Measurements from ENCODE around the gene ARL13B.
"Not testable (repeated sequence)": the region's sequence is repeated elsewhere in the genome, so short reads cannot be mapped to it uniquely, and the experiment has no call there.

Gene ARL13B

GRCh38 chr3:93991631-93992030, 11.7 kb downstream of the ARL13B start:
- no peak overlapping the region for H3K27ac ChIP-seq
- H3K4me3 ChIP-seq, result no peak overlapping the region

GRCh38 chr3:93992207-93992606, 12.3 kb downstream of the ARL13B start:
- Histone ChIP-seq H3K4me3 (no peak overlapping the region), H3K27ac (no peak overlapping the region)

DNA sequence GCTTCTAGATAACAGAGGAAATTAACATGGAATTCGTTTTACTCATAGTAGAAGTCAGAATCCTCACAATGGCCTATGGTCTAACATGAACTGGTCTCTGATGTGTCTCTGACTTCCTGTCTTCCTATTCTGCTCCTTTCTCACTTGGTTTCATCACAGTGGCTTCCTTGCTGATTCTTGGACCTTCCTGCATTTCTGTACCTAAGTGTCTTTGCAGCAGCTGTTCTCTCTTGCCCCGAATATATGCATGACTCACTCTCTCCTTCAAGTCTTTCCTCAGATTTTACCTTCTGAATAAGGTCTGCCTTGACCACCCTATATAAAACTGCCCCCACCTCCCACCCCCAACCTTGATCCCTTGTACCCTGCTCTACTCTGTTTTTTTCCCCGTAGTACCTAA, 14.1 kb downstream of the ARL13B start:
- no peak overlapping the region for H3K4me3 ChIP-seq
- H3K27ac ChIP-seq, result no peak overlapping the region

GRCh38 chr3:94001191-94001590, 21.2 kb downstream of the ARL13B start:
- no peak overlapping the region for H3K4me3 ChIP-seq
- H3K27ac ChIP-seq, result no peak overlapping the region

- Histone ChIP-seq H3K4me3 (no peak overlapping the region), H3K27ac (no peak overlapping the region)
Observed at GRCh38 chr3:94001827-94002495, 22.0 kb downstream of the ARL13B start.

DNA sequence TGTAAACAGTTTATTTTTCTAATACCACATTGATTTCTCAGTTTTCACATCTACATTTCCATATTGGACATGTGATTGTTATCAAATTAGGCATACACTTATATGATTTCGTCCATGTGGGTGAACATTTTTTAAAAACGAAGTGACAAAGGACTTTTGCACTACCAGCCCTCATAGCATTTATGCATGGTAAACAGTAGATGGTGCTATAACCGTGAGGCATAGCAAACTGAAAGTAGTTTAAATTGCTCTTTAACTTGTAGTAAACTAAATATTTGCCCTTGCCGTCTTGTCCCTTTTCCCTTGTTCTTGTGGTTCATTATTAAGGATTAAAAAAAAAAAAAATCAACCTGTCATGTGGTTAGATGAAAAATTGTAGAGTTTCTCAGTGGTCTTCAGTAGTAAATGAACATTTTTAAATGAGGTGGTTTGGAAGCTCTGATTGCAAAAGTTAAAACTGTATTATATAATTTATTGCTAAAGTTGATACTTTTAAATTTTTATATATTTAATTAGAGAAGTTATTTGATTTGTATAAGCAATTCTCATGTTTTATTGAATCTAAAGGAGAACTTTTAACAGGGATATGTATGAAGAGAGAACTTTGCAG, 24.5 kb downstream of the ARL13B start:
- Histone ChIP-seq H3K27ac (peak overlapping the region in 3 of 21 experiments; percentile 8 to 59 (median 35)), H3K4me3 (no peak overlapping the region)

DNA sequence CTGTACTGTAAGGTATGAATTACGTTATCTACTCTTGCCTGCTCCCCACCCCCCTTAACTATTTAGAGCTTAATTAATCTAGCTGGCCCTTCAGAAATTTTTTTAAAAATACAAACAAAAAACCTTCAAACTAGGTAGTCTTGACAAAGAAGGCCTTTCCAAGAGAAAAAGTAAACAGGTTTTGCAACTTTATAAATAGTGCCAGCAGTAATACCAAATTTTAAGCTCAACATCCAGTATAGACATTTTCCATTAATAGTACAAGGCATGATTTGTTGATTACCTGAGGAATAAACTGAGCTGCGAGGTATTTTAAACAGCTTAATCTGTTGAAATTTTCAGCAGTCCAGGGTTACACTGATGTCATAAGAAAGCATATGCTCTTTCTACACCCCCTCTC, 28.3 kb downstream of the ARL13B start:
- Histone ChIP-seq H3K4me3 (no peak overlapping the region), H3K27ac (no peak overlapping the region)

DNA sequence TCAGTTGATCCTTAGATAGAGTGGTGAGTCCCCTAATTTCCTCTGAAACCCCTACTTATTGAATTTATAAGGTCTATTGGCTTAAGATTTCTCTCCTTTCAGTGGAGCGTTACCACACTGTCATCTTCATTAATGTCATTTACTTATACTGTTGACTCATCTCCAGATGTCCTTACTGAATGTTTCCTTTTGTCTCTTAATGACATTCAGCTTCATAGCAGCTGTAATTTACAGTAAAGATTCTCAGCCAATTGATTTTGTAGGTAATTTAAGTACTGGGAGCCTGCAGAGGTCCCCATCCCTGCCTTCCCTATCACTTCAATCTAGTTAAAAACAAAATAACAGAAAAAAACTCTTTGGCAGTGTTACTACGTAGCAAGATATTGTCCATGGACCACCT, 29.7 kb downstream of the ARL13B start:
- H3K27ac ChIP-seq, result no peak overlapping the region
- no peak overlapping the region for H3K4me3 ChIP-seq

DNA sequence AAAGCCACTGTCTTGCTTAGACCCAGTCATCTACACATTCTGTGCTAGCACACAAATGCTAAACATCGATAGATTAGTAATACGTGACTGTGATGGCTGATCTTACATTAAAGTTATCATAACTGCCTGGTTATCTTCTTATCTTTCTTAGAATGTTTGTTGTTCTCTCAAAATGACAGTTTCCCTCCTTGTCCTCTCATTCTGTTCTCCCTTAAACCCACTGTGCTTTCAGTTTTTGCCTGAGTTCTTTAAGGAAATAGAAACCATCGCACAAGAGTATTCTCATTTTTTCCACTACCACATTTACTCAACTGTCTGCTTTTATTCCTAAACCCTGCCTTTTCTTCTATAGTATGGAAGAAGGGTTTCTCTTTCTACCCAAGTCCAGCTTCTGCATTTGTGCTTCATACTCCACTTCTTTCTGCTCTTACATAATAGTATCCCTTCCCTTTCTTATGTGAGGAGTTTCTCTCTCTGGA, 31.3 kb downstream of the ARL13B start:
- Histone ChIP-seq H3K4me3 (no peak overlapping the region), H3K27ac (no peak overlapping the region)

- no peak overlapping the region for H3K27ac ChIP-seq
Observed at GRCh38 chr3:94012185-94012584, 32.2 kb downstream of the ARL13B start.

GRCh38 chr3:94015025-94015424, 35.1 kb downstream of the ARL13B start:
- no peak overlapping the region for H3K27ac ChIP-seq
- H3K4me3 ChIP-seq, result no peak overlapping the region

More at GRCh38 chr3:94012185-94012584, 32.2 kb downstream of the ARL13B start:
- H3K4me3 ChIP-seq, result no peak overlapping the region

DNA sequence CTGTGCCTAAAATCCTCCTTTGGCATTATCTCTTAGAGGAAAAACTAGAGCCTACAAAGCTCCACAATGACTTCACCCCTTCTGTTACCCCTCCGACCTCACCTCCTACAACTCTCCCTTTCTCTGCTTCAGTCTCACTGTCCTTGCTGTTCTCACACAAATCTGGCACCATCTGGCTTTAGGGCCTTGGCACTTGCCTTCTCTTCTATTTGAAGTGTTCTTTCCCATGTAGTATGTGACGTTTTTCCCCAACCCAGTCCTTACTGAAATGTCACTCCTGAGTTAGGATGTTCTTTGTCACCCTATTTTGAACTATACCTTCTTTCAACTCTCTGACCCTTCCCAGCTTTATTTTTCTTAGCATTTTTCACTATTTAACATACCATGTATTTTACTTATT, 39.7 kb downstream of the ARL13B start:
- no peak overlapping the region for H3K4me3 ChIP-seq

DNA sequence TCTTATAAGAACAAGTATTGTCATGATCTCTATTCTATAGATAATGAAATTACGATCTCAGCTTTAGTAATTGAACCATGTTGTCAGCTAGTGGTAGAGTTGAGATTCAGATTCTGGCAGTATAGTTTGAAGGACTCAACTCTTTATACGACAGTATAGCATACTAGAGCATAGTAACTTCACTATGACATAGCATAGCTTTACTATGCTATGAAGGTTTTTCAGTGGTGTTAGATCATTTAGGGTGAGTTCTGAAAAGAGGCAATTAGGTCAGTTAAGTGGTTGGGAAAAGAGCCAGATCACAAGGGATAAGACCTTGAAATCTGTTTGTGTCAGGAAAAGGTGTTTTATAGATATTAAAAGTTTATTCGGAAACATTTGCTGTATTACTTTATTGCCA, 40.3 kb downstream of the ARL13B start:
- no peak overlapping the region for H3K27ac ChIP-seq
- no peak overlapping the region for H3K4me3 ChIP-seq

More for the DNA sequence above, 39.7 kb downstream of the ARL13B start:
- no peak overlapping the region for H3K27ac ChIP-seq

DNA sequence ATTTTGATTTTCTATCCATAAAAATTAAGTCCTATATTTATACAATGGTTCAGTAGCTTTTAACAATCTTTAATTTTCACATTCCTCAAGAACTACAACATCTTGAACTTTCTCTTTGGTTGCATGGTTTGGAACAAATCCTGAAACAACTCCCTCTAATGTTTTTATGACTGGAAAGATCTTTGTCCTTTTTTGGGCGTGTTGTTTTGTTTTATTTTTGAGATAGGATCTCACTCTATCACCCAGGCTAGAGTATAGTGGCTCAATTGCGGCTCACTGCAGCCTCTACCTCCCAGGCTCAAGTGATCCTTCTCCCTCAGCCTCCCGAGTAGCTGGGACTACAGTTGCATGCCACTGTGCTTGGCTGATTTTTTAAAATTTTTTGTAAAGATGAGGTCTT, 44.4 kb downstream of the ARL13B start:
- Histone ChIP-seq H3K4me3 (no peak overlapping the region), H3K27ac (no peak overlapping the region)

GRCh38 chr3:94026623-94027022, 46.7 kb downstream of the ARL13B start:
- Histone ChIP-seq H3K27ac (peak overlapping the region in 1 of 21 experiments; percentile 5), H3K4me3 (peak overlapping the region in 1 of 7 experiments; percentile 42)

DNA sequence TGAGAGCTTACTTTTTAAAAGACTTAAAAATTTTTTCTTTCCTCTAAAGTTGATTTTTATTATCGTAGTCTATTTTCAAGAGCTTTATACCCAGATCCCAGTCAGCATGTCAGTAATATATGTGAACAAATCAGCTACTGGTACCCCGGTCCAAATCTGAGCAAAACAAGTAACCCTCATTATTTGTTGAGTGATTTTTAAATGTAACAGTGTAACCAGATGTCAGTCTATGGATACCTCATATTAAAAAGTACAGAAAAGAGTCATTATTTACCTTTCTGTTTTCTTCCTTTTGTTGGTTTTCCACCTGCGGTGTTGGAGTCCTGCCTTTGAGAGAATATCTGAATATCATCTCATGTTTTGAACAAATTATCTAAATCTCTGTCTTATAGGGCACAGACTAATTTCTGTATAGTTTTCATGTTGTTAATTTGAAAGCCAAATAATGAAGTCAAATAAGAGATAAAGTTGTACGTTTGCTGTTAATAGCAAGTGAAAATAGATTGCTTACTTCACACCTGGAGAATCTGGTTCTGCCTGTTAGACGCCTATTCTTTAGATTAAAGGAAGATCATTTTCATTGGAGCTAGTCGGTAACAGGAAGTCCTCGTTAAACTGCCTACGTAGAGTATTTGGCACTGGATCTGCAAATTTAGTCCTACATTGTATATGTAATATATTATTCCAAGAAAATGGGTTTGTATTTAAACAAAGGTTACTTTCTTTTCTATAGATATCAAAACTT, 48.3 kb downstream of the ARL13B start, which contains the start of gene STX19:
STX19 (minus strand) TSS at position 505 of the 745 bp plus-strand sequence. CDS start 13,328 bp downstream, outside the sequence.
- Histone ChIP-seq H3K4me3 (peak within 1 kb of the TSS in 6 of 7 experiments; percentile 6 to 42 (median 21)), H3K27ac (peak within 1 kb of the TSS in 12 of 21 experiments; percentile 9 to 79 (median 54))

DNA sequence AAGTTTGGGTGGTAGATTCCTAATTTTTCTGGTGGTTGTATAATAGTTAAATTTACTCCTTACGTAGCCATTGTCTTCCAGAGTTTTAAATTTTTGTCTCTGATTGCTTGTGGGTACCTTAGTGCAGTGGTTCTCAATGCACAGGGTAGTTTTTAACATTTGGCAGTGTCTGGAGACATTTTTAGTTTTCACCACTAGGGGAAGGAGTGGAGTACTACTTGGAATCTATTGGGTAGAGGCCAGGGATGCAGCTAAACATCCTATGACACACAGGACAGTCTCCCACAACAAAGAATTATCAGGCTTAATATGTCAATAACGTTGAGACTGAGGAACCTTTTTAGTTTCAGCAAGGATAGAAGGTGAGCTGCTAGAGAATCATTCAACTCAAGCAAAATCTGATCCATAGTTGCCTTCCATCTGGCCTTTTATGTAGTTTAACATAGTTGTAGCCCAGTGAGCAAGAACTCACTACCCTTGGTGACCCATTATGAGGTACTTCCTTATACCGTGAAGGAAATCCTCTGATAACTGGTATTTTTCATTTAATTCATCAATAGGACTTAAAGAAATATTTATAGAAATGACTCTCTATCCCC, 57.1 kb downstream of the ARL13B start:
- Histone ChIP-seq H3K27ac (no peak overlapping the region), H3K4me3 (no peak overlapping the region)

GRCh38 chr3:94043285-94043684, 63.3 kb downstream of the ARL13B start:
- Histone ChIP-seq H3K27ac (no peak overlapping the region), H3K4me3 (no peak overlapping the region)

- H3K4me3 ChIP-seq, H3K27ac ChIP-seq: not testable (repeated sequence)
Observed at GRCh38 chr3:94044100-94044936, 64.4 kb downstream of the ARL13B start.
